ENCODE results near the gene DHRS7C. TPM values are rescaled to one million over a fixed set of nuclear protein-coding genes. Genes with fewer than 3 reads are reported as not detected.

Gene DHRS7C
- polyA plus RNA-seq, 1 experiment, result not detected

DNA sequence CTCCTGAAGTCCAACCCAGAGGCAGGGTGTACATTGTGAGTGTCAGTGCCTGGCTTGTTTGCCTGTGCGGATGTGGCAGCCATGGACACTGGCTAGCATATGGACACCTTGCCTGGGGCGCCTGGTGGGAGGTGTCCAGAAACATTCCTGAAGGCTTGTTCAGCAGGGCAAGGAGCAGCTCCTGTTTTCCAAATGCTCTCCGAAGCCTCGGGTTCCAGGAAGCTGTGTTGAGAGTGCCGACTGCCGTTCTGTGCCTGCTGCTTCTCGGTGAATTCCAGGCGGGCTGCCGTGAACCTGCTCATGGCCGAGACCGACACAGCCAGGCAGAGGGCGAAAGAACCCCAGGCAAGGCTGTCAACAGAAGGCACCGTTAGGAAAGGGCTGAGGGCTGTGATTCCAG, 10.9 kb upstream of the DHRS7C start:
- ChIA-PET POLR2A (no interaction called here), CTCF (no interaction called here)
- no peak overlapping the region for H3K27ac ChIP-seq (ENCODE audit: low read depth, low read length)

DNA sequence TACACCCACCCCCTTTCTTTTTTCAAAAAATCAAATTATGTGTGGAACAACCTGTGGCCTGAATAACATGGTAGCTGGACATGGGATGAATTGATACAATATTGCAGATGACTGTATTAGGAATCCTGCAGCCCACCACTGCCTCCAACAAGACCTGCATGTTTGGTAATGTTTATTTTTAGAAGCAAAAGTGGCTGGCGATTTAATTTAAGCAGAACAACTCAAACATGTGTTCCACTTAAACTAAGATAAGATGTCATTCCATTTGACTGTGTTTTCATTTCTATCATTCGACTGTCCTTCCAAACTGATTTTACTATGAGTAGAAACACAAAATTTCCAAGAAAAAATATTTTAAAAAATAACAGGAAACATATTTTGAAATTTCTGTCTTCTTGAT, 10.1 kb upstream of the DHRS7C start:
- peaks cover 16% of the 10 kb centered on the region for H3K9me3 ChIP-seq (ENCODE audit: control insufficient read depth, insufficient read depth, low read length)
- no peaks in the 10 kb centered on the region for H3K27me3 ChIP-seq (ENCODE audit: control insufficient read depth, insufficient read depth, low read length)
- DNase-seq (ENCODE audit: low read depth, low spot score), result no peak
- POLR2A ChIA-PET, result no interaction called here
- H3K27ac ChIP-seq (ENCODE audit: low read depth, low read length), result no peak overlapping the region
- no peak overlapping the region for H3K4me3 ChIP-seq (ENCODE audit: low read depth, low read length)
- TF ChIP-seq, protein P1, sequence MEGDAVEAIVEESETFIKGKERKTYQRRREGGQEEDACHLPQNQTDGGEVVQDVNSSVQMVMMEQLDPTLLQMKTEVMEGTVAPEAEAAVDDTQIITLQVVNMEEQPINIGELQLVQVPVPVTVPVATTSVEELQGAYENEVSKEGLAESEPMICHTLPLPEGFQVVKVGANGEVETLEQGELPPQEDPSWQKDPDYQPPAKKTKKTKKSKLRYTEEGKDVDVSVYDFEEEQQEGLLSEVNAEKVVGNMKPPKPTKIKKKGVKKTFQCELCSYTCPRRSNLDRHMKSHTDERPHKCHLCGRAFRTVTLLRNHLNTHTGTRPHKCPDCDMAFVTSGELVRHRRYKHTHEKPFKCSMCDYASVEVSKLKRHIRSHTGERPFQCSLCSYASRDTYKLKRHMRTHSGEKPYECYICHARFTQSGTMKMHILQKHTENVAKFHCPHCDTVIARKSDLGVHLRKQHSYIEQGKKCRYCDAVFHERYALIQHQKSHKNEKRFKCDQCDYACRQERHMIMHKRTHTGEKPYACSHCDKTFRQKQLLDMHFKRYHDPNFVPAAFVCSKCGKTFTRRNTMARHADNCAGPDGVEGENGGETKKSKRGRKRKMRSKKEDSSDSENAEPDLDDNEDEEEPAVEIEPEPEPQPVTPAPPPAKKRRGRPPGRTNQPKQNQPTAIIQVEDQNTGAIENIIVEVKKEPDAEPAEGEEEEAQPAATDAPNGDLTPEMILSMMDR (IDR thresholded peaks at IDR 0.05; ENCODE audit: low read depth, low read length), result no peak
- CTCF ChIA-PET, result no interaction called here

More for the DNA sequence above, 10.9 kb upstream of the DHRS7C start:
- no peaks in the 10 kb centered on the region for H3K27me3 ChIP-seq (ENCODE audit: control insufficient read depth, insufficient read depth, low read length)
- H3K9me3 ChIP-seq (ENCODE audit: control insufficient read depth, insufficient read depth, low read length), result peaks cover 16% of the 10 kb centered on the region
- TF ChIP-seq, protein P1 (IDR thresholded peaks at IDR 0.05; ENCODE audit: low read depth, low read length), result no peak
- H3K4me3 ChIP-seq (ENCODE audit: low read depth, low read length), result no peak overlapping the region
- no peak for DNase-seq (ENCODE audit: low read depth, low spot score)

DNA sequence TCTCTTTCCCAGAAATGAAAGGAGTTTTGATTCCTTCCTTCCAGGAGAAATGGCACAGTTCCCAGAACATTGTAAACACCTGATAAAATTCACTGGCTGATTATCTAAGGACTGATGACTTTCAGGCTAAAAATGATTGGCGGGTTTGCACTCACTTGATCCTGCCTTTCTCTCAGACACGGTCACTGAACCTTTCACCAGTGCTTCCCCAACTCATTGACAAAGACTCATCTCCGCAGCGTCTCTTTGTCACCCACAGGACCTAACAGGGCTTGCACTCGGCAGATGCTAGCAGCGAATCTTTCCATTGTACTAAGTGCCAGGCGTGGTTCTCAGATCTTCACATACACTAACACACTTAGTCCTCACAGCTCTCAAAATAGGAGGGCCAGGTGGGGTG, 7.3 kb upstream of the DHRS7C start:
- Histone ChIP-seq H3K9me3 (ENCODE audit: control insufficient read depth, insufficient read depth, low read length) (peaks cover 34% of the 10 kb centered on the region), H3K27ac (ENCODE audit: low read depth, low read length) (no peak overlapping the region), H3K27me3 (ENCODE audit: control insufficient read depth, insufficient read depth, low read length) (no peaks in the 10 kb centered on the region), H3K4me3 (ENCODE audit: low read depth, low read length) (no peak overlapping the region)
- TF ChIP-seq, protein P1 (IDR thresholded peaks at IDR 0.05; ENCODE audit: low read depth, low read length), result no peak
- ChIA-PET CTCF (no interaction called here), POLR2A (no interaction called here)
- no peak for DNase-seq (ENCODE audit: low read depth, low spot score)

DNA sequence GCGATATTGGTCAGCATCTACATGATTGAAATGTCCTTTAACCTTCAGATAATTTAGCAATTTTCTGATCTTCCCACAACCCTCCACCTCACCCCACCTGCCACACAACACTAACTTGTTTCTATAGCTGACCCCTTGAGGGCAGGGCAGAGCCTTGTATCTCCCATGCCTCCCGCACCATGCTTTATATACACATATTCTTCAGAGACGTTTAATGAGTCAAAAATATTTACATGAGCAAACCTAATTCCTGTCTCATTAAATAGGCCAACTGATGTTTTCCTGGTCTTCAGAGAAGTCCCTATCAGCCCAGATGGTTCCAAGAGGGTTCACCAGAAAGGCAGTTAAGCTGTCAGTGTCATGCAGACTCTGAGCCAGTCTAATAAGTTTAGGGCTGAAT, 6.6 kb upstream of the DHRS7C start:
- Histone ChIP-seq H3K4me3 (ENCODE audit: low read depth, low read length) (no peak overlapping the region), H3K27me3 (ENCODE audit: control insufficient read depth, insufficient read depth, low read length) (no peaks in the 10 kb centered on the region), H3K27ac (ENCODE audit: low read depth, low read length) (no peak overlapping the region), H3K9me3 (ENCODE audit: control insufficient read depth, insufficient read depth, low read length) (peaks cover 29% of the 10 kb centered on the region)
- ChIA-PET POLR2A (no interaction called here), CTCF (no interaction called here)
- TF ChIP-seq, protein P1 (IDR thresholded peaks at IDR 0.05; ENCODE audit: low read depth, low read length), result no peak
- DNase-seq (ENCODE audit: low read depth, low spot score), result no peak

DNA sequence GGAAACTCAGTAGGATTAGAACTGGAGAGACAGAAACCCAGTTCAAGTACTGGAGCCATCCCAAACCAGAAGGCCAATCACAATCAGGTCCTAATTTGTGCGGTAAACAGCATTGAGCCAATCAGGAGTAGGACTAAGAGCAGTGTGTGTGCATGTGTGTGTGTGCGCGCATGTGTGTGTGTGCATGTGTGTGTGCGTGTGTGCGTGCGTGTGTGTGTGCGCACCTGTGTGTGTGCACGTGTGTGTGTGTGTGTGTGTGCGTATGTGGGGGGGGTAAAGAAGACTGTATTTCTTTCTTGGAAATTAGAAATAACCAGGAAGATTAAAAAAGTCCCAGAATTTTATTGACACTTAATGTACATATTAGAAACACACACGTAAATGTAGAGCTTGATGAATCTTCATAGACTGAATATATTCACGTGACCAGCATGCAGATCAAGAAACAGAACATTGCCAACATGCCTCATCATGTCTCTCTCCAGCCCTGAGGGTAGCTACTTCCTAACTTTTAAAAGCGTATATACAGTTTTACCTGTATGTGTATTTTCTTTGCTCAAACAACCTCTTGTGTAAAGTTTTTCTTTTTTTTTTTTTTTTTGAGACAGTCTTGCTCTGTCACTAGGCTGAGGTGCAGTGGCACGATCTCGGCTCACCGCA, 919 bp upstream of the DHRS7C start:
- no peaks in the 10 kb centered on the region for H3K27me3 ChIP-seq (ENCODE audit: control insufficient read depth, insufficient read depth, low read length)
- H3K4me3 ChIP-seq (ENCODE audit: low read depth, low read length), result no peak overlapping the region
- ChIA-PET CTCF (no interaction called here), POLR2A (no interaction called here)
- TF ChIP-seq, protein P1 (IDR thresholded peaks at IDR 0.05; ENCODE audit: low read depth, low read length), result no peak
- H3K27ac ChIP-seq (ENCODE audit: low read depth, low read length), result no peak overlapping the region
- DNase-seq (ENCODE audit: low read depth, low spot score), result no peak
- peaks cover 48% of the 10 kb centered on the region for H3K9me3 ChIP-seq (ENCODE audit: control insufficient read depth, insufficient read depth, low read length)

All from AG04450 (cell line).